Urothelium cell line (cell line): ENCODE measurements around the gene IL18BP.

ENCODE experiments used
- DNase-seq: peaks from one replicate; pipeline ENCODE4 v3.0.0; 2011; ENCODE audit warnings: low spot score, mixed read lengths
- FAIRE-seq: peaks from 2 replicates; lab custom pipeline; 2011; peaks lifted over from hg19 to GRCh38; lab: Jason Lieb, UNC

The IL18BP gene

DNA sequence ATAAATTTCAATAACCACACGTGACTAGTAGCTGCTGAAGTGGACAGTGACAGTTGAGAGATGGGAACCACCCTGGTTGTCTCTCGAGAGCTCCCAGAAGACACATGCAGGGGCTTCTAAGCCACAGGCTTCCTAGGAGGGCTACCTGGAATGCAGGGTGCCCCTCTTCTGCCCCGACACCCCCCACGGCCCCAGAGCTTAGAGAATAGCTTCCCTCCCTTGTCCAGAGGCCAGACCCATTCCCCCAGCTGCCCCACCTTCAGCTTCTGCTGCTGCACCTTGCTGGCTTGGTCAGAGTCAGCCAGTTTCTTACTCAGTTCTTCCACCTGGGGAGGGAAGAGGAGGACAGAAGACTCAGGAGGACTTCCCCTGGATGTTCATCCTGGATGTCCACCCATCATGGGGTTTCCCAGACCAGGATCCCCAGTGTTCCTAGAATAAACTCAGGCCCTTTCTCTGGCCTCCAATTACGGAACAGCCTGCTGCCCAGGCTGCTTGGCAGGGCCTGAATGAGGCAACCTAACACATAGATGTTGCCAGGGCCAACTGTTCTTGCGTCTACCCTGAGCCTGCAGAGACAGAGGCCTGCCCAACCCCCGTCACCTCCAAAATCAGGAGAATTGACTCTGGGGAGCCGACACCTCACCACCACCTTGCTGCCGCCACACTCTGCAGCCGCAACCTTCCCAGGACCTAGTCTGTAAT, 12.0 kb downstream of the IL18BP start:
- DNase-seq (no peak), FAIRE-seq (no peak)

DNA sequence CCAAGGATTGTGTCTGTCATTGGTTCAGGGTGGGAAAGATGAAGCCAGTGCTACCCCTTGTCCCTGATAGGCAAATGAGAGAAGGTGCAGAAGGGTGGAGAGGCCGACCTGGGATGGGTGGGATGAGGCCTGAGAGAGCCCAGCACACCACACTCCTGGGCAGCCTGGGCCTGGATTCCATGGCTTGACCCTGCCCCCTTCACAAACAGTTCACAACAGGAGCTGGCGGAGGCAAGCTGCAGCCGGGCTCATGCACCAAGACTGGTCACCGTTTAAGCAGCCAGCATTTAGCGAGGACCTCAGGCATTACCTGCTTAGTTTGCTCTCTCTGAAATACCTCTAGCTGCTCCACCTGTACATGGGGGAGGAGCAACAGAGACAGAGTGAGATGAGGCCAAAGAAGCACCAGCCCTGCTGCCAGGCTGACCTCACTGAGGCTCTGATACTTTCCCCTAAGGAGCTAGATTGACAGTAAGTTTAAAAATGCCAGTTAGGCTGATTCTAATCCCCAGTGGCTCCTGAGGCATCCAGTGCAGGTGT, 13.5 kb downstream of the IL18BP start:
- no peak for DNase-seq
- no peak for FAIRE-seq

DNA sequence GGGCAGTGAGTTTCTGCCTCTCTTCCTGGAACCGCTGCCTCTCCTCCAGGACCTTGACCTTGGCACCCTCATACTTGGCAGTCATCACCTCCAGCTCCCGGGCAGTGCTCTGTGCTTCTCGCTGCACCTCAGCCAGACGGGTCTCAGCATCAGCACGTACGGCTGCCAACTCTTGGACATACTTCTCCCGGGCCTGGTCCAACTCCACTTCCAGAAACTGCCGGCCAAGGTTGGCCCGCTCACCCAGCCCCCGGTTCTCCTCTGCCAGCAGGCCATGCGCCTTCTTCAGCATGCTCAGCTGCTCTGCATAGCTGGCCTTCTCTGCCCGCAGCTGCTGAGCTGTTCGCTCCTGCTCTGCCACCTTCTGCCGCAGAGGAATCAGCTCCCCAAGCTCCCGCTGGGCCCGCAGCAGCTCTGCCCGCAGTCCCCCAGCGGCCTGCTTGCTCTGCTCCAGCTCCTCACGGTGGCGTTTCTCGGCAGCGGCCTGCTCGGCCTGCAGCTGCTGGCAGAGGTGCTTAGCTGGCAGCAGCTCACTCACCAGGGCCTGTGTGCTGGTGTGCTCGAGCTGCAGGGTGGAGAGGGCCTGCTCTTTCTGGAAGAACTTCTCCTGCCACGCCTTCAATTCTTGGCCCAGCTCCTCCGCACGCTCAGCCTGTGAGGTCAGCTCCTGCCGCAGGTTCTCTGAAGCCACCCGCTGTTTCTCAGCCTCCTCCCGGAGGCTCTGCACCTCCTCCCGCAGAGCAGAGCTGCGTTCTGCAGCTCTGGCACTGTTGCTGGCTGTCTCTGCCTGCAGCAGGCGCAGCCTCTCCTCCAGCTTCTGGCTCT, 14.4 kb downstream of the IL18BP start:
- FAIRE-seq (no peak), DNase-seq (peak; percentile 39)

DNA sequence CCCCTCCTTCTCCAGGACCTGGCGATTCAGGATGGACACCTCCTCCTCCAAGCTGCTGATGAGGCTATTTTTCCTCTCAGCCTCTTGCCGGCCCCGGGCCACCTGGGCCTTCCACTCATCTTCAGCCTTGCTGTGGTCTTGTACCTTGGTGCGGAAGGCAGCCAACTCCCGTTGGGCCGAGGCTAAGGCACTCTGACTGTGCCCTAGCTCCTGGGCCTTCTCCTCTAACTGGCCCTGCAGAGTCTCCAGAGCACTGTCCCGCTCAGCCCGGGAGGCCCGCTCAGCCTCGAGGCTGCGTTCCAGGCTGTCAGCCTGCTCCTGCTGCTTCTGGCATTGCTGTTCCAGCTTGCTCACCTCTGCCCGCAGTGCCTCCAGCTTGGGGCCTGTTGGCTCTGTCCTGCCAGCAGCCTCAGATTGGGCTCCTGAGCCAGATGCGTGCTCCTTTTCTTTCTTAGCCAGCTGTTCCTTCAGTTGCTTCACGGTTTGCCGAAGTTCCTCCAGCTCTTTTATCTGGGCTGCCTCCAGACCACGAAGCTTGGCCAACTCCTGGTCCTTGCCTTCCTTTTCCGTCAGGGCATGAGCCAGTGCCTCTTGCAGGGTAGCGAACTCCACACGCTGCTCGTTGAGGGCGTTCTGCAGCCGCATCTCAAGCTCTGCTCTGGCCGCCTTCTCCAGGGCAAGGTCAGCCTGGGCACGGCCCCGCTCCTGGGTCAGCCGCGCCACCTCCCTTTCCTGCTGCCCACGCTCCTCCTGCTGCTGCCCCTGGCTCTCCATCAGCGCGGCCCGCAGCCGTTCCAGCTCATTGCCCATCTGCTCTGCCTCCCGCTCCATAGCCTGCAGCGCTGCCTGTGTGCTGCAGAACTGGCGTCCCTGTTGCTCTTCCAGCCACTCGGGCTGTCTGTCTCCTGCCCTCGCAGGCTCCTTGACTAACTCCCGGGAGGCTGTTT, 15.3 kb downstream of the IL18BP start:
- no peak for FAIRE-seq
- DNase-seq, result no peak

DNA sequence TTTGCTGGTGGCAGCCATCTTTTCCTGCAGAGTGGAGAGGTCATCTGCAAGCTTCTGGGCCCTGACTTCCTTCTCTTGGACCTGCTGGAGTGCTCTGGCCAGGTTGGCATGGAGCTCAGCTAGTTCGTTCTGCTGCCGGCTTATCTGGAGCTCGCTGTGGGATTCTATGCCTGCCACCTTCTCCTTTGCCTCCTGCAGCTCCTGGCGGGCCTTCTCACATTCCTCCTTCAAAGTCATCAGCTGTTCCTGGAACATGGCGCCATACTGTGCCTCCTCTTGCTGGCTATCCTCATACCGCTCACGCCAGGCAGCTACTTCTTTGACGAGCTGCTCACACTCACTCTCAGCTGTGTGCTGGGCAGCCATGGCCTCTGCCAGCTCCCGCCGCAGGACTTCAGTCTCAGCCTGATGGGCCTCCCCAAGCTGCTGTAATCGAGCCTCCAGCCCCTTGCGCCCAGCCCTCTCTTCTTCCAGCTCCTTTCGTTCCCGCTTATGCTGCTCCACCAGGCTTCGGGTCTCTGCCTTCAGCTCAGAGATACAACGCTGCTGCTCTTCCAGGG, 16.1 kb downstream of the IL18BP start:
- DNase-seq (no peak), FAIRE-seq (no peak)

DNA sequence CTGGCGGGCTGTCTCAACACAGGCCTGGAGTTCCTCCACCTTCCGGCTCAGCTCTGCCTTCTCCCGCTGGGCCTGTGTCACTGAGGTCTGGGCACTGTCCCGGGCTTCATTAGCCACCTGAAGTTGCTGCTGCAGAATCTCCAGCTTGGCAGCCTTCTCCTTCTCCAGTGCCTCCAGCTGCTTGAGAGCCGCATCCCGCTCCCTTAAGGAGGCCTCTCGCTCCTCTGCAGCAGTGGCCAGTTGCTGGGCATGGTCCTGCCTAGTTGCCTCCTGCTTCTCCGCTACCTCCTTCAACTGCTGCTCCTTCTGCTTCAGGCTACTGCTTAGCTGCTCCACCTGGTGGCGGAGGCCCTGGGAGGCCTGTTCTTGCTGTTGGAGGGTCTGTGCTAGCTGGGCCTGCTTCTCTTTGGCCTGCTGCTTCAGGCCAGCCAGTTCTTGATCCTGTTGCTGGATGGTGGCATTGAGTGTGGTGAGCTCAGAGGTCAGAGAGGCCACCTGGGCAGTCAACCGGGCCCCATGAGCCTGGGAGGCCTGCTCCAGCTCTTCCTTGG, 16.9 kb downstream of the IL18BP start:
- DNase-seq, result no peak
- no peak for FAIRE-seq

DNA sequence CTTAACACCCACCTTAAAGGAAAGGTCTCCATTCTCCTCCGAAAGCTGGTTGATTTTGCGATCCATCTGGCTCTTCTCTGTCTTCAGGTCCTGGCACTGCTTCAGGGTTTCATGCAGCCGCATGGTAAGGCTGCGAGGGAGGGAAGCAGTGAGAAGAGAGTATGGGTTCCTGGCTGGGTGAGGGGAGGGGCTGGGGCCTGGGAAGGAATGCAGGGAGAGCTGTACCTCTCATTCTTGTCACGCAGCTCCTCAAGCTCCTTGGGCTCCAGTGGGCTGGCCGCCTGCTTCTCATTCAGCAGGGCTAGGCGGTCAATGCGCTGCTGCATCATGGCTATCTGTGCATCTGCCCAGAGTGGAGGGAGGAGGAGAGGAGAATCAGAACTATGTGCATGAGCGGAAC, 19.5 kb downstream of the IL18BP start:
- DNase-seq (no peak), FAIRE-seq (no peak)

DNA sequence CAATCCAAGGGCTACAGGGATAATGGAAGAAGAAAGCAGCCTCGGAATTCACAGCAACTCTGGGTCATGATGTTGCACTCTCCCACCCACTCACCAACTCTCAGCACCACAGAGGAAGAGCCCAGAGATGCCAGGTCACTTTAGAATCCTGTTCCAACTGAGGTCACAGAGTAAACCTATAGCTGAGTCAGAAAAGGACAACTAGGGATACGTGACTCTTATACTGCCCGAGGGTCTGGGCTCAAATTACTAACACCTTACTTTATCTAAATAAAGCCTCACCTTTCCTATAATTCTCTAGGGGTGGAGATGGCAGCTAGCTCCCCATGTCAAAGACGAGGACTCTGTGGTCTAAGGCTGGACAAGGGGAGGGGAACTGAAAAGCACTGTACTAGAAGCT, 24.6 kb downstream of the IL18BP start:
- FAIRE-seq, result no peak

DNA sequence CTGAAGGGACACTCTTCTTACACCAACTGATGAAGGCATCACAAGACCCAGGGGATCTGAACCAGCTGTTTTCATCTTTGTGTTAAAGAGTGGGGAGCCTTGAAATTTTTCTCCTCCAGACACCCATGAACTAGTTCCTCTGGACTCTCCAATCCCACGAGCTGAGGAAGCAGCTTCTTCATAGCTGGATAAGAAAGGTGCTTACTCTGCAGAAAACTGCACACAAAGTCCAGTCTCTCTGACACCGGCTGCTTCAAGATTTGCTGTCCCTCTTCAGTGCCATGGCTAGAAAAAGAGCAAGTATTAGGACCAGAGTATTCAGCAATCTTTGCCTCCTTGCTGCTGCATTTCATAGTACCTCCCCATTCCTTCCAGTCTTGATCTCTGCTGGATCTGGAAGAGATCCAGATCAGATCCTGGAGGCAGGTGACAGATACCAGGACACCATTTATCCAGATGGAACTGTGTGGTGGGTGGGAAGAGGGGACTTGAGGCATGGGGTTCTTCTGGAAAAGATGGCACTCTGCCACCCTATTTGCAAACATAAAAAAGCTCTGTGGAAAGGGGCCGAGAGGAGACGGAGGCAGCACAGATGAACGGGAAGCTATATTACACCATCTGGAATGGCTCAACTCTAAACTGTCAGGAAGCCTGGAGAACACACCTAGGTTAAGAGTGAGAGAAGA, 25.5 kb downstream of the IL18BP start:
- no peak for DNase-seq
- FAIRE-seq, result no peak

More for the DNA sequence above, 24.6 kb downstream of the IL18BP start:
- no peak for DNase-seq

DNA sequence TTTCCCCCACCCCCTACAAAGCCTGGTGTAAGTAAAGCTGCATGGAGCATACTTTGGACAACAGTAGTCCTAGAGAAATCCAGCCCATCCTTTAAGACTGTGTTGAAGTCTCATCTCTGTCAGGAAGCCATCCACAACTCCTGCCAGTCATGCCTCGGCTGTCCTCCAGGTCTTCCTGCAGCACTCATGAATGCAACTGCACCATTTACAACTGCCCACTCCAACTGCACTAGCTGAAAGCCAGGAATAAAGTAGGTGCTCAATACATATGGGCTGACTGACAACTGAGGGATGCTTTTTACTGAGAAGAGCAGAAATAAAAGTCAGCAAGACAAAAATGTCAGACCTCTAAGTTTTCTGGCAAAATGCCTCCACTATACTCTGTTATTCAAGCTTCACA, 27.4 kb downstream of the IL18BP start:
- DNase-seq, result no peak
- FAIRE-seq, result no peak

DNA sequence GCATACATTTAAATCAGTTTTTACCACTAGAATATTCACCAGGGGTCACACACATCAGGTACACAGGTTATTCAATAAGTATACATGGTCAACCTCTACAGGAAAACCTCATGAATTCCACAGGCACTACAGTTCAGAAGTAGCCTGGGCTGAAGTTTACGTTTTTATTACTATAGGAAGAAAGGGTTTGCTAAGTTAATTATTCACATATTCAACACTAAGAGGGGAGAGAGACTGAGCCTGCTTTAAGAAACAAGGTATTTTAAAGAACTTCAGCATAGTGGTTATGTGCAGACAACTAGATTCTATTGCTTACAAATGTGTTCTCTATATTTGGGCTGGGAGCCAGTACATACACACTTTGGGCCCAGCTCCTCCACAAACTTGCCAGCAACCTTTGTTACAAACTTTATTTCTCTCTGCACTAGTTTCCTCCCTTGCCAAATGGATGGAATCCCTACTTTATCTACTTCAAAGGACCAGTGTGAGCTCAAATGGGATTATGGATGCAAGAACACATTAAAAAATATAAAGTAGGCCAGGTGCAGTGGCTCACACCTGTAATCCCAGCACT, 31.9 kb downstream of the IL18BP start:
- DNase-seq, result no peak
- no peak for FAIRE-seq

DNA sequence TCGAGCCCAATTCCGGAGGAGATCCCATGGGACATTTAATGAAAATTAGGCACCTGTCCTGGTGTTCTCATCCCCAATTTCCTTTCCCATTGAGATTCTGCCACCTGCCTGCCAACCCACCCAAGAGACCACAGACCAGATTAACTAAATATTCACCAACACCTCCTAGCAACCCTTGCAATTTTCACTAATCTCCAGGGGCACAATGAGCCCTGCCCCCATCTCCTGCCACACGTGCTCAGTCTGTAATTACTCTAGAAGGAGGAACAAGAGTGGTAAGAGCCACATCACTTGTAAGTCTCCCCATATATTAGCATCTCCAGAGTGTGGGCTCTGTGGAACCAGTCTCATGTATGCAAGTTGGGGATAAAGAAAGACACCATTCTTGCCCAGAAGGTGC, 38.0 kb downstream of the IL18BP start:
- DNase-seq (no peak), FAIRE-seq (no peak)

DNA sequence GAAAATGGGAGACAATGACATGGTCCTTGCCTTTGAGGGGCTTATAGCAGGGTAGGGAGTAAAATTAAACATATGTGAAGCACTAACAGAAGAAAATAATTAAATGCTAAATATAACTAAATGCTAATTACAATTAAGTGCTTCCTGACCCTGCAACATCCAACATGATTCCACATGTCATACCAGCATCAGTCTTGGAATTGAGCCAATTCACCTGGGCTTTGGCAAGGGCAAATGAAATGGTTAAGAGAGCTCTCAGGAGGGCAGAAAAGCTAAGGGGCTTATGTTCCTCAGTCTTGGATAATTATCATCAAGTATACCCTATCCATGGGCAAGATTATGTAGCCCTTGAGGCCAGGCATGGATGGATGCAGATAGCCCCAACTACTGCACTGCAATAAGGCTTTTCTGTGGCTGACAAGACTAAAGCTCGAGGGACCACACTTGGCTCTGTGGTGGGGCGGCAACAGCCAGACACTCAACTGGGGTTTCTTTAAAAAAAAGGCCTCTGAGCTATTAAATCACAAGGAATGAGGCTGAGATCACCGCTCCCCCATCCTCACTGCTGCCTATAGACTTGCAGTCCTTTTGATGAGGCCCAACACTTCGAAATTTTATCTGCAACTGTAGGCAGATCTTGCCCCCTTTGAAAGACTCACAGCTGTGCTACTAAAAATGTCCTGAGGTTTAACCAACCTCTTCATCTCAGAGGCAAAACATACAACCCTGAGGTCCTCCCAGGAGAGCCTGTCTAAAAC, 39.0 kb downstream of the IL18BP start:
- DNase-seq (no peak), FAIRE-seq (no peak)

DNA sequence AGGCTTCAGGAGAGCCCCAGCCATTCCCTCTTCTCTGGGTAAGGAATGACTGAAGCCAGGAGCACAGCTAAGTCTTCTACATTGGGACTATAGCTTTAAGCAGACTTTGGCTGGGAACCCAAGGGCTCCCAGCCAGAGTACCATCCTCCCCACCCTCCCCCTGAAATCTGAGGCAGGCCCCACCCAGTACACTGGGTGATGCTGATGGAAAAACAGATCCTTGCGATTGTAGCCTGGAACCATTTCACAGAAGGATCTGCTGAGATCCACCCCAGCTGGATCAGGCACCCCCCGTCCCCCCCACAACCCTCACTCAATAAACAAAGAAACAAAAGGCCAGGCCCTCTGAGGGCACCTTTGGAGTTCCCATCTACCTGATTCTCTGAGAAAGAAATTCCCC, 39.8 kb downstream of the IL18BP start:
- no peak for DNase-seq
- FAIRE-seq, result no peak

DNA sequence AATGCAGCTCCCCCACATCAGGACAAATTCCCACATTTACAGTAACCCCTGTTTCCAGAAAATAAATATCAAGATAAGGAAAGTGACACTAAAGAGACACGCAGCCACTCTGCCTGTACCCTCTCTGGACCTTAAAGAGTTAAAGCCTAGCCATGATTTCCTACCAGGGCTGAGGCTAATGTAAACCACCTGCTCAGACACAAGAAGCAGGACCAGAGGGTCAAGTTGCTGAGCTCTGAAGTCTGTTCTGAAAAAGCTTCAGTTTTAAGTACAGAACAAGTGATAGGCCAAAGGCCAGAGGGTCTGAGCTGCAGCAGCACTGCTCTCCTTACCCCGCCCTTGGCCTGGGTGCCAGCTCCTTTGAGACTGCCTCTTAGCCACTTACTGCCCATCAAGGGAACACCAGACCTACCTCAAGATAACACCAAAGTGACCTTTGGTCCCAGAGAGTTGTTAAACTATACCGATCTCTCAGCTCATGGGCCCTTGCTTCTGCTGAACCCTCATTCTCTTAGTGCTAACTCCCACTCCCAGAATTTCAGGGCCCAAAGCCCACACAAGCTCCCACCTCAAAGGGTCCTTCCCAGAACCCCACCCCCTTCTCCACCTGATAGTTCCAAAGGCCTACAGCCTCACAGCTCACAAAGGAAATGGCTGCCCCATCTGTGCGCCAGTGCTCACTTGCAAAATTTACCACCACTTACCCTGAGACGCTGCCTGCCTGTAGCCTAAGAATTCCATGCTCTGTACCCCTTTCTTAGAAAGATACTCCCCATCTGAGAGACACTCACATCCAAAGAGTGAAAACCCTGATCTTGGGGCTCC, 40.5 kb downstream of the IL18BP start:
- DNase-seq (no peak), FAIRE-seq (no peak)

DNA sequence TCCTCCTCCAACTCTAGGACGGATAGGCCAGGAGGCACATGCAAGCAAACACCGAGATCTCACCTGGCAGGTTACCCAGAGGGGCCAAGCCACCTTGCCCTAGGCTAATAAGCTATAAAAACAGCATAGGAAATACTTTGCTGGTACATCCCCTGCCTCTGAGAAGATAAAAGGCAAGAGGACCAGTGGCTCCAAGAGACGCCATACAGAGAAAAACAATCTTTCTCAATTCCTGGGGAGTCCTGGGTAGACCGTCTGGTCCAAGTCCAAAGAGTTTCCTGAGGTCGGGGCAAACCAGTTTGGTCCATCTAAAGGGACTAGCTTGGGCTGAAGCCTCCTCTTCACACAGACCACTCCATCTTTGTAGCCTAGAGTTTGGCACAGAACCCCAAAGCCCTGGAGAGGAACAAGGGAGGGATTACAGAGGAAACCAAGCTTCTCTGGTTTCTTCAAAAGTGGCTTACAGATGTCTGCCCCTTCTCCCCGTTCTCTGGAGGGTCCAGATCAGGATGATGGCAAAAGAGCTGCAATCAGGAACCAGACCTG, 41.2 kb downstream of the IL18BP start:
- DNase-seq, result no peak
- no peak for FAIRE-seq

DNA sequence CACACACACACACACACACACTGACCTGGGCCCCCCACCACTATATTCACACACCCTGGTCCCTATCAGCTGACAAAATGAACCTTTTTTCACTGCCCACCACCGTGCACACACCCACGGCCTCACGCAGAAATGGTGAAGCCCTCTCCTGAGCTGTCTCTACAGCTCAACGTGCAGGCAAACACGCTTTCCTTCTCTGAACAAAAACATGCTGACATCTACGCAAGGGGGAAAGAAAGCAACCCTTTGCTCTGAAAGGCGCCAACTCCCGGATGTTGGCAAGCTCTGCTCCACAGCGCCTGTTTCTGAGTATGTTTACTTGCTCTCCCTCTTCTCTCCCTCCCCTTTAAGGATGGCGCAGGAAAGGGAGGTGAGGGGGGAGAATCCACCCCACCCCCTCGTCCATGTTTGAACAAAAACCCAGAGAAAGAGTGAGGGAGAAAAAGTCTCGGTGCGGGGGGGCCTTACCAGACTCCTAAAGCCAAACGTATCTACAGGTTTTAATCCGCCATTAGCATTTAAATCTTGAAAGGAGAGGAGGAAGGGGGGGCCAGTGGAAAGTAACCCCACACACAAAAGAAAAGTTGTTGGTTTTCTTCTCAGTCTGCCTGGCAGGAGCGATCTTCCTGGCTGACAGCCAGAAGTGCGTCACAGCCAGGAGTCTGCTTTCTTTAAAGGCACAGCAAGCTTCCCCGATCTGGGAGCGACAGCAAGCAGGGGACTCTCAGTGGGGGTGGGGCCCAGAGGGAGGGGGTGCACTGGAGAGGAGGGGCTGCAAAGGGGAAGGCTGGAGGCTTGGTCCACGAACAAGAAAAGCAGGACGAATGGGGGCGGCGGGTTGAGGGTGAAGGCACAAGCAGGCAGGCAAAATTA, 42.0 kb downstream of the IL18BP start:
- FAIRE-seq (no peak), DNase-seq (peak; percentile 90)
